Heart left ventricle (tissue), 16 donors: Measurements from ENCODE around the gene DEPP1. TPM values are rescaled to one million over a fixed set of nuclear protein-coding genes. Genes with fewer than 3 reads are reported as not detected.

ENCODE experiments used
- ATAC-seq, 4 donors: fragments of 200-7000 bp; cut with Tn5 transposase; one replicate each; pipeline ENCODE4 v1.9.1; 2020 to 2022; ENCODE audit warnings: moderate library complexity in 4 of 4, mild to moderate bottlenecking in 3 of 4, moderate number of reproducible peaks in 1 of 4
- DNase-seq, 5 donors: peaks; one replicate each; pipeline ENCODE4 v3.0.0-alpha.2; 2020
- H3K27ac ChIP-seq, 12 donors: fragments of 200-600 bp; sonication (generic) in 4 of 12; one replicate each; pipeline versions ENCODE4 v1.5.0 to v1.8.0; 2016 to 2022; ENCODE audit warnings: mild to moderate bottlenecking in 2 of 12
- H3K27me3 ChIP-seq, 9 donors: fragments of 200-600 bp; sonication (generic) in 2 of 9; one replicate each; pipeline versions ENCODE4 v1.5.1 to v1.8.0; 2016 to 2022; ENCODE audit warnings: mild to moderate bottlenecking in 3 of 9
- H3K36me3 ChIP-seq, 9 donors: fragments of 200-600 bp; sonication (generic) in 2 of 9; one replicate each; pipeline versions ENCODE4 v1.5.0 to v1.8.0; 2018 to 2022; ENCODE audit warnings: mild to moderate bottlenecking in 2 of 9
- H3K4me1 ChIP-seq, 12 donors: fragments of 200-600 bp; sonication (generic) in 4 of 12; one replicate each; pipeline versions ENCODE4 v1.5.0 to v1.8.0; 2016 to 2022; ENCODE audit warnings: mild to moderate bottlenecking in 3 of 12
- H3K4me3 ChIP-seq, 12 donors: fragments of 200-600 bp; sonication (generic) in 4 of 12; one replicate each; pipeline versions ENCODE4 v1.5.0 to v1.8.0; 2017 to 2022; ENCODE audit warnings: mild to moderate bottlenecking in 9 of 12, moderate library complexity in 4 of 12
- H3K9me3 ChIP-seq, 12 donors: fragments of 200-600 bp; sonication (generic) in 4 of 12; one replicate each; pipeline versions ENCODE4 v1.5.0 to v1.8.0; 2016 to 2022; ENCODE audit warnings: mild to moderate bottlenecking in 1 of 12
- POLR2A ChIP-seq, 2 donors: fragments of 450-650 bp; IDR thresholded peaks; one replicate each; pipeline ENCODE4 v1.6.1; 2017; ENCODE audit warnings: antibody characterized with exemption in 2 of 2, mild to moderate bottlenecking in 2 of 2, moderate library complexity in 2 of 2
- WGBS, 4 donors: extraction: QIAGEN DNeasy Blood & Tissue Kit in 2 of 4; methylation state at CpG; one replicate each; pipeline versions ENCODE4 v1.1.5 to v1.1.7; 2013 to 2018; 5-methylcytosine and 5-hydroxymethylcytosine counted together
- intact Hi-C, 10 donors: fragments of 100-400 bp; cut with DNase I; formaldehyde crosslinking; loops; one replicate each; pipeline versions ENCODE4 v1.11.1 to v1.14.2; 2022
- polyA plus RNA-seq, 2 donors: library from polyadenylated mRNA; stranded (reverse); fragments of 200-250 nt; gene quantifications; one replicate each; pipeline ENCODE4 v1.2.3, GENCODE V29; 2013
- total RNA-seq, 9 donors: library from RNA; depleted of rRNA in 2 of 9; stranded (reverse); fragments of >200 nt in 2 of 9; fragmentation: NEBNext Ultra II Directional in 3 of 9; extraction: Animal tissue kit (Norgen Biotek cat#: 25700) in 3 of 9; gene quantifications; one replicate each; pipeline versions ENCODE4 v1.1.0 to v1.2.4, GENCODE V29; 2016 to 2023
- TF ChIP-seq, protein P1 (sequence below), 12 donors: fragments of 200-600 bp; sonication (generic) in 4 of 12; IDR thresholded peaks; one replicate each; pipeline versions ENCODE4 v1.5.0 to v1.8.0; 2018 to 2022; ENCODE audit warnings: antibody characterized with exemption in 12 of 12, mild to moderate bottlenecking in 5 of 12
- donor health status: ischemic (EF 13 %, LVEDD 7.1; RV severe dilation, severe dysfunction).
- donor health status: healthy with polysubstance abuse.
- donor health status: DM: no; HTN: yes; CAD: no.
- donor health status: DM: no; HTN: no; CAD: no.
- donor health status: ischemic (EF 25% LVEDD 6.9; RV normal size, moderate dysfunction).
- donor health status: ischemic (EF 25% LVEDD 5.7; RV mildly dilated, moderate dysfunction).
- donor health status: healthy.
- donor health status: DM: yes; HTN: yes; CAD: no.
- donor health status: ischemic (EF 35%, LVEDD 5.7; RV mildly dilated, moderate dysfunction).
- donor health status: nonischemic (EF 11% LVEDD 7.7; RV severe dilation, severe dysfunction).
- donor health status: DM: yes; HTN: yes; CAD: no.
- donor health status: PGD.
- donor health status: ischemic (EF 29% LVEDD 5.4; RV normal size, mild dysfunction).
- donor health status: nonischemic (EF 23%, LVEDD 6.1; RV moderate dilation, normal function).

The DEPP1 gene
- total and polyA plus RNA-seq, 11 donors: 11.0 to 76.5 (median 22.7) TPM

DNA sequence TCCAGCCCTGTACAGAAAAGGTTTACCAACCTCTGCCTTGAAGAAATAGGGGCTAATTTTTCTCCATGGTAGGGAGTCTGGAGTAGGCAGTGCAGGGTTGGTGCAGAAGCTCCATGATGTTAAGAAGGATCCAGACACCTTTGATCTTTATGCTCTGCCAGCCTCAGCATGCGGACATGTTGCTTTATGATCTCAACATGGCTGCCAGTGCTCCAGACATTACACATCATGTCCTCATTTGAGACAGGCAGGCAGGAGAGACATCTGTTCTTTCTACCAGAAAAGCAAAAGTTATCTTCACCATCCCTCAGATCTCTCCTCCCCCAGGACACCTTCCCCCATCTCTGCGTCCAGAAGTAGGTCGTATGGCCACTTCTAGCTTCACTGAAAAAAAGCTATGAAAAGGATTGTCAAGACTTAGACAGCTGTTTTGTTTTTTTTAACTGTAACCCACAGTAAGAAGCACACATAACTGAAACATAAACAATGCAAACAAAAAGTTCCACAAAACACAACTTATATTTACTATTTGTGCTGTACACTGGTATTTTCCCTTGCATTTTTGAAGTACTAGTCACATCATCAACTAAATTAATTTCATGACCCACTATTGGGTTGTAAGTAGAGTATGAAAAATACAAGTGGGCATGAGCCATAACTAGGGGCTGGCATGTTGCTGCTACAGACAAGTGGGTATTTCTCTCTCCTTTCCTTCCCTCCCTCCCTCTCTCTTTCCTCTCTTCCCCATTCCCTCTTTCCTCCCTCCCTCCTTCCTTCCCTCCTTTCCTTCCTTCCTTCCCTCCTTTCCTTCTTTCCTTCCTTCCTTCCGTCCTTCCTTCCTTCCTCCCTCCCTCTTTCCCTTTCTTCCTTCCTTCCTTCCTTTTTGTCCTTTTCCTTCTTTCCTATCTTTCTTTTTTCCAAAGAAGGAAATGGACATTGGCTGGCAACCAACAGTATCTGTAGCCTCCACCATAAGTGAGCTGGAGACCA is 21.6 kb downstream of the DEPP1 start:
- 90 to 94% (median 92%) methylated on average over 4 of the region's 4 CpGs for WGBS, 4 donors

DNA sequence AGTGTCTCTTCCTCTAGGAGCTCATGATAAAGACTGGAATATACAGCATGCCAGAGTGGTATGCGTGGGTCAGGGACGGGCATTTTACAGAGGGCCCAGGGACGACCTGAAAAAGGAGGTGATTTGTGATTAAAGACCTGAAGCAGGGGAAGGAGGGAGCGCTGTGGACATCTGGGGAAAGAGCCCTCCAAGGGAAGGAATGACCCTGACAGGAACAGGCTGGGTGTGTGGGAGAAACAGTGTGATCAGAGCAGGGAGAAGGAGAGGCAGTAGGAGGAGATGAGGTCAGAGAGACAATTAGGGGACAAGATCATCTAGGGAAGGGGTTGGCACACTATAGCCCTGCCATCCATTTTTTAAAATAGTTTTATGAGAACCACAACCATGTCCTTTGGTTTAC is 22.4 kb downstream of the DEPP1 start:
- intact Hi-C loops: loop anchor here in 2 of 10 donors (5.0 to 10.0 kb wide), 2 partner anchors 46 to 81 kb away; partner anchors contain the start of gene ZNF22 (in 1 of the 2)
- H3K27ac ChIP-seq: peak overlapping the region in 10 of 12 donors; percentile 13 to 96 (median 62)
- DNase-seq (peak in 1 of 5 donors; percentile 16), ATAC-seq (no peak)
- TF ChIP-seq, protein P1, sequence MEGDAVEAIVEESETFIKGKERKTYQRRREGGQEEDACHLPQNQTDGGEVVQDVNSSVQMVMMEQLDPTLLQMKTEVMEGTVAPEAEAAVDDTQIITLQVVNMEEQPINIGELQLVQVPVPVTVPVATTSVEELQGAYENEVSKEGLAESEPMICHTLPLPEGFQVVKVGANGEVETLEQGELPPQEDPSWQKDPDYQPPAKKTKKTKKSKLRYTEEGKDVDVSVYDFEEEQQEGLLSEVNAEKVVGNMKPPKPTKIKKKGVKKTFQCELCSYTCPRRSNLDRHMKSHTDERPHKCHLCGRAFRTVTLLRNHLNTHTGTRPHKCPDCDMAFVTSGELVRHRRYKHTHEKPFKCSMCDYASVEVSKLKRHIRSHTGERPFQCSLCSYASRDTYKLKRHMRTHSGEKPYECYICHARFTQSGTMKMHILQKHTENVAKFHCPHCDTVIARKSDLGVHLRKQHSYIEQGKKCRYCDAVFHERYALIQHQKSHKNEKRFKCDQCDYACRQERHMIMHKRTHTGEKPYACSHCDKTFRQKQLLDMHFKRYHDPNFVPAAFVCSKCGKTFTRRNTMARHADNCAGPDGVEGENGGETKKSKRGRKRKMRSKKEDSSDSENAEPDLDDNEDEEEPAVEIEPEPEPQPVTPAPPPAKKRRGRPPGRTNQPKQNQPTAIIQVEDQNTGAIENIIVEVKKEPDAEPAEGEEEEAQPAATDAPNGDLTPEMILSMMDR (IDR thresholded peaks at IDR 0.05): no peak
- peaks cover 0 to 6% (median 0%) of the 10 kb centered on the region in 12 donors for H3K9me3 ChIP-seq
- peaks cover 0 to 24% (median 0%) of the 10 kb centered on the region in 9 donors for H3K36me3 ChIP-seq
- H3K4me1 ChIP-seq: peaks cover 6 to 81% (median 49%) of the 10 kb centered on the region in 12 donors
- H3K27me3 ChIP-seq: no peaks in the 10 kb centered on the region
- 77 to 90% (median 87%) methylated on average over 4 of the region's 4 CpGs for WGBS, 4 donors
- H3K4me3 ChIP-seq: no peak overlapping the region

More for the DNA sequence above, 21.6 kb downstream of the DEPP1 start:
- intact Hi-C loops: loop anchor here in 2 of 10 donors (5.0 to 10.0 kb wide), 2 partner anchors 45 to 82 kb away; partner anchors contain the start of gene ZNF22 (in 1 of the 2)
- DNase-seq: no peak
- TF ChIP-seq POLR2A (IDR thresholded peaks at IDR 0.05): no peak
- TF ChIP-seq, protein P1 (IDR thresholded peaks at IDR 0.05): no peak
- Histone ChIP-seq H3K27ac (peak overlapping the region; percentile 83 to 98 (median 93)), H3K4me1 (peaks cover 6 to 83% (median 53%) of the 10 kb centered on the region in 12 donors), H3K9me3 (peaks cover 0 to 6% (median 0%) of the 10 kb centered on the region in 12 donors), H3K27me3 (no peaks in the 10 kb centered on the region), H3K4me3 (no peak overlapping the region), H3K36me3 (peaks cover 0 to 22% (median 0%) of the 10 kb centered on the region in 9 donors)
- no peak for ATAC-seq

DNA sequence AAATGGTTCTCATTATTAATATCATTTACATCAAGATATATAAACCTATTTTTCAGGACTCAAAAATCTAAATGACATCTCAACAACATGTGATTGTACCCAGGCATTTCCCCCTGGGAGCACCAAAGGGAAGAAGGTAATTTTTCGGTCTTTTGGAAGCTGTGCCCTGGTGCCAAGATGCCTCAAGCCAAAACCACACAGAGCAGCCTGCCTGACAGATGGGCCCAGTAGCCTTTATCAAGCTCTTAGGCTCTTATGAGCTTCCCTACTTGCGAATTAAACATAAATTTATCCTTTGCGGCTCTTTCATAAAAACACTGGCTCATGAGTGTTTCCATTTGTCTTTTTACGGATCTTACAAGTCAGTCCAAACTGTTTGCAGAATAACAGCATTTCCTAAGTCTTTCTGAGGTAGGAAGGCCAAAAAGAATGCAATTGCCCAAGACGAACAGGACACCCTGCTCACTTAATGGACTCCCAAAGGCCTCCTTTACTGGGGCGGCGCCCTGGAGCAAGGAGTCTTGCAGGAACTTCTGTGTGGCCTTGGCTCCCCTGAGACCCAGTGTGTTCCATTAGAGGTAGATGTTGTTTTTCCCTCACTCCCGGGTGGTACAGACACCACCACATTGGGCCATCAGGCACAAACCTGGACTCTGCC is 23.1 kb downstream of the DEPP1 start:
- peak overlapping the region; percentile 13 to 96 (median 54) for H3K27ac ChIP-seq
- DNase-seq: peak in 2 of 5 donors; percentile 12 to 65
- no peak for TF ChIP-seq POLR2A (IDR thresholded peaks at IDR 0.05)
- TF ChIP-seq, protein P1 (IDR thresholded peaks at IDR 0.05): no peak
- peaks cover 0 to 24% (median 0%) of the 10 kb centered on the region in 9 donors for H3K36me3 ChIP-seq
- intact Hi-C loops: loop anchor here in 2 of 10 donors (5.0 to 10.0 kb wide), 2 partner anchors 47 to 81 kb away; partner anchors contain the start of gene ZNF22 (in 1 of the 2)
- H3K27me3 ChIP-seq: no peaks in the 10 kb centered on the region
- no peak overlapping the region for H3K4me3 ChIP-seq
- ATAC-seq: no peak
- 73 to 86% (median 78%) methylated on average over 8 of the region's 8 CpGs for WGBS, 4 donors
- peaks cover 0 to 6% (median 0%) of the 10 kb centered on the region in 12 donors for H3K9me3 ChIP-seq
- peaks cover 6 to 81% (median 48%) of the 10 kb centered on the region in 12 donors for H3K4me1 ChIP-seq
